Breast epithelium (tissue), 4 donors: ENCODE measurements around the gene EIF4G3. TPM values are rescaled to one million over a fixed set of nuclear protein-coding genes. Genes with fewer than 3 reads are reported as not detected.

Experiments
- DNase-seq, 2 donors: peaks; one replicate each; pipeline ENCODE4 v3.0.0-alpha.2; 2019; ENCODE audit warnings: low spot score in 2 of 2
- H3K27ac ChIP-seq, 2 donors: fragments of 200-600 bp; sonication (generic) in 1 of 2; one replicate each; pipeline ENCODE4 v1.5.1; 2016 to 2019; ENCODE audit warnings: mild to moderate bottlenecking in 1 of 2
- H3K27me3 ChIP-seq, 2 donors: fragments of 200-600 bp; sonication (generic) in 1 of 2; one replicate each; pipeline versions ENCODE4 v1.5.1 to v1.6.0; 2017 to 2019; ENCODE audit warnings: control low read depth in 1 of 2, mild to moderate bottlenecking in 1 of 2
- H3K36me3 ChIP-seq: fragments of 200-600 bp; one replicate; pipeline ENCODE4 v1.5.1; 2019
- H3K4me1 ChIP-seq, 2 donors: fragments of 200-600 bp; sonication (generic); one replicate each; pipeline ENCODE4 v1.5.1; 2016 to 2019; ENCODE audit warnings: control low read depth in 1 of 2
- H3K4me3 ChIP-seq, 3 donors: fragments of 200-600 bp; sonication (generic); 1 replicate in 2 of 3; 2 replicates in 1 of 3; pipeline ENCODE4 v1.5.1; 2016 to 2019; ENCODE audit warnings: mild to moderate bottlenecking in 3 of 3, moderate library complexity in 2 of 3
- H3K9me3 ChIP-seq, 2 donors: fragments of 200-600 bp; sonication (generic) in 1 of 2; one replicate each; pipeline ENCODE4 v1.5.1; 2016 to 2019; ENCODE audit warnings: control low read depth in 1 of 2
- CTCF ChIP-seq, 3 donors: fragments of 450-650 bp; IDR thresholded peaks; one replicate each; pipeline ENCODE4 v1.5.1; 2016 to 2017; ENCODE audit warnings: antibody characterized with exemption in 3 of 3, mild to moderate bottlenecking in 3 of 3, moderate library complexity in 3 of 3
- POLR2A ChIP-seq: fragments of 450-650 bp; IDR thresholded peaks from one replicate; pipeline ENCODE4 v1.6.1; 2016; ENCODE audit warnings: antibody characterized with exemption, mild to moderate bottlenecking, moderate library complexity
- POLR2AphosphoS5 ChIP-seq, 3 donors: sonication (generic); formaldehyde crosslinking; IDR thresholded peaks; one replicate each; pipeline ENCODE4 v1.6.1; 2017; ENCODE audit warnings: antibody characterized with exemption in 3 of 3
- intact Hi-C: fragments of 100-400 bp; cut with DNase I; formaldehyde crosslinking; loops from one replicate; pipeline ENCODE4 v1.15.1; 2023; ENCODE audit warnings: low total_unique reads
- total RNA-seq, 3 donors: library from RNA; depleted of rRNA; stranded (reverse); fragments of >200 nt; gene quantifications; one replicate each; pipeline ENCODE4 v1.1.0, GENCODE V29; 2016

EIF4G3 gene
- total RNA-seq, 3 donors from 2014 or later: 37.8 to 52.4 (median 50.8) TPM

GRCh38 chr1:20837554-20838192 lies 339.0 kb downstream of the EIF4G3 start:
- Histone ChIP-seq H3K27me3 (no peaks in the 10 kb centered on the region), H3K27ac (no peak overlapping the region), H3K36me3 (no peaks in the 10 kb centered on the region), H3K4me1 (no peaks in the 10 kb centered on the region), H3K9me3 (no peaks in the 10 kb centered on the region), H3K4me3 (no peak overlapping the region)
- DNase-seq: no peak
- intact Hi-C loops: no loop called here
- TF ChIP-seq POLR2A (no peak), CTCF (IDR thresholded peaks at IDR 0.05) (no peak), POLR2AphosphoS5 (IDR thresholded peaks at IDR 0.05) (no peak)

- TF ChIP-seq CTCF (IDR thresholded peaks at IDR 0.05): no peak
- no peak overlapping the region for H3K4me3 ChIP-seq
- intact Hi-C loops: no loop called here
- no peaks in the 10 kb centered on the region for H3K4me1 ChIP-seq
- DNase-seq: no peak
- no peak overlapping the region for H3K27ac ChIP-seq
- no peaks in the 10 kb centered on the region for H3K36me3 ChIP-seq
- H3K9me3 ChIP-seq: no peaks in the 10 kb centered on the region
- no peaks in the 10 kb centered on the region for H3K27me3 ChIP-seq
Measured at GRCh38 chr1:20836230-20836629, 340.5 kb downstream of the EIF4G3 start.

- intact Hi-C loops: no loop called here
- TF ChIP-seq POLR2AphosphoS5 (IDR thresholded peaks at IDR 0.05): no peak
- TF ChIP-seq CTCF (IDR thresholded peaks at IDR 0.05): no peak
- TF ChIP-seq POLR2A: no peak
- no peaks in the 10 kb centered on the region for H3K27me3 ChIP-seq
- no peaks in the 10 kb centered on the region for H3K4me1 ChIP-seq
- no peak overlapping the region for H3K27ac ChIP-seq
- H3K36me3 ChIP-seq: no peaks in the 10 kb centered on the region
- DNase-seq: no peak
- no peaks in the 10 kb centered on the region for H3K9me3 ChIP-seq
- no peak overlapping the region for H3K4me3 ChIP-seq
Measured at GRCh38 chr1:20834780-20835179, 341.9 kb downstream of the EIF4G3 start.

- Histone ChIP-seq H3K9me3 (no peaks in the 10 kb centered on the region), H3K4me1 (no peaks in the 10 kb centered on the region), H3K27me3 (no peaks in the 10 kb centered on the region), H3K4me3 (no peak overlapping the region), H3K27ac (no peak overlapping the region), H3K36me3 (no peaks in the 10 kb centered on the region)
- intact Hi-C loops: no loop called here
- DNase-seq: no peak
- TF ChIP-seq CTCF (IDR thresholded peaks at IDR 0.05): no peak
- no peak for TF ChIP-seq POLR2AphosphoS5 (IDR thresholded peaks at IDR 0.05)
- TF ChIP-seq POLR2A: no peak
Measured at GRCh38 chr1:20834192-20834591, 342.5 kb downstream of the EIF4G3 start.

GRCh38 chr1:20830378-20830777 lies 346.3 kb downstream of the EIF4G3 start:
- Histone ChIP-seq H3K27ac (no peak overlapping the region), H3K4me1 (no peaks in the 10 kb centered on the region), H3K36me3 (no peaks in the 10 kb centered on the region), H3K27me3 (no peaks in the 10 kb centered on the region), H3K4me3 (no peak overlapping the region), H3K9me3 (no peaks in the 10 kb centered on the region)
- no peak for TF ChIP-seq POLR2A
- no peak for DNase-seq
- intact Hi-C loops: no loop called here

GRCh38 chr1:20829946-20830345 lies 346.8 kb downstream of the EIF4G3 start:
- no peak for DNase-seq
- TF ChIP-seq CTCF (IDR thresholded peaks at IDR 0.05) (no peak), POLR2AphosphoS5 (IDR thresholded peaks at IDR 0.05) (no peak), POLR2A (no peak)
- Histone ChIP-seq H3K4me3 (no peak overlapping the region), H3K4me1 (no peaks in the 10 kb centered on the region), H3K27me3 (no peaks in the 10 kb centered on the region), H3K9me3 (no peaks in the 10 kb centered on the region), H3K27ac (no peak overlapping the region), H3K36me3 (no peaks in the 10 kb centered on the region)
- intact Hi-C loops: no loop called here
